WI38 (cell line): ENCODE measurements around the gene CREBBP.

Experiments
- H3K4me3 ChIP-seq: 2 replicates; pipeline ENCODE4 v1.5.1; 2011; ENCODE audit warnings: low read depth, mild to moderate bottlenecking, control low read depth, low read length
- TF ChIP-seq, protein P1 (sequence below): IDR thresholded peaks from 2 replicates; pipeline ENCODE4 v1.5.1; 2012; ENCODE audit warnings: low read depth, mild to moderate bottlenecking, control low read depth, low read length

CREBBP gene

GRCh38 chr16:3773663-3774062 is 106.8 kb downstream of the CREBBP start:
- TF ChIP-seq, protein P1, sequence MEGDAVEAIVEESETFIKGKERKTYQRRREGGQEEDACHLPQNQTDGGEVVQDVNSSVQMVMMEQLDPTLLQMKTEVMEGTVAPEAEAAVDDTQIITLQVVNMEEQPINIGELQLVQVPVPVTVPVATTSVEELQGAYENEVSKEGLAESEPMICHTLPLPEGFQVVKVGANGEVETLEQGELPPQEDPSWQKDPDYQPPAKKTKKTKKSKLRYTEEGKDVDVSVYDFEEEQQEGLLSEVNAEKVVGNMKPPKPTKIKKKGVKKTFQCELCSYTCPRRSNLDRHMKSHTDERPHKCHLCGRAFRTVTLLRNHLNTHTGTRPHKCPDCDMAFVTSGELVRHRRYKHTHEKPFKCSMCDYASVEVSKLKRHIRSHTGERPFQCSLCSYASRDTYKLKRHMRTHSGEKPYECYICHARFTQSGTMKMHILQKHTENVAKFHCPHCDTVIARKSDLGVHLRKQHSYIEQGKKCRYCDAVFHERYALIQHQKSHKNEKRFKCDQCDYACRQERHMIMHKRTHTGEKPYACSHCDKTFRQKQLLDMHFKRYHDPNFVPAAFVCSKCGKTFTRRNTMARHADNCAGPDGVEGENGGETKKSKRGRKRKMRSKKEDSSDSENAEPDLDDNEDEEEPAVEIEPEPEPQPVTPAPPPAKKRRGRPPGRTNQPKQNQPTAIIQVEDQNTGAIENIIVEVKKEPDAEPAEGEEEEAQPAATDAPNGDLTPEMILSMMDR, result no peak
- H3K4me3 ChIP-seq, result no peak overlapping the region

- H3K4me3 ChIP-seq, result no peak overlapping the region
- TF ChIP-seq, protein P1, result no peak
Observed at GRCh38 chr16:3771513-3771912, 109.0 kb downstream of the CREBBP start.

GRCh38 chr16:3770530-3770929 is 110.0 kb downstream of the CREBBP start:
- TF ChIP-seq, protein P1, result no peak
- H3K4me3 ChIP-seq, result no peak overlapping the region

DNA sequence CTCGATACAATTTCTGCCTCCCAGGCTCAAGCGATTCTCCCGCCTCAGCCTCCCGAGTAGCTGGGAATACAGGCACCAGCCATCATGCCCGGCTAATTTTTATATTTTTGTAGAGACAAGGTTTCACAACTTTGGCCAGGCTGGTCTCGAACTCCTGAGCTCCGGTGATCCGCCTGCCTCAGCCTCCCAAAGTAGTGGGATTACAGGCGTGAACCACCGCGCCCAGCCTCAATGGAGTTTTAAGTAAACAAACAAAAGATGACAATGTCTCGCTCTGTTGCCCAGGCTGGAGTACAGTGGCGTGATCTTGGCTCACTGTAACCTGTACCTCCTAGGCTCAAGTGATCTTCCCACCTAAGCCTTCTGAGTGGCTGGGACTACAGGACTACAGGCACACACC is 110.6 kb downstream of the CREBBP start:
- H3K4me3 ChIP-seq, result no peak overlapping the region
- TF ChIP-seq, protein P1, result no peak

- no peak overlapping the region for H3K4me3 ChIP-seq
- TF ChIP-seq, protein P1, result no peak
Observed at GRCh38 chr16:3769013-3769412, 111.5 kb downstream of the CREBBP start.

- TF ChIP-seq, protein P1, result no peak
- H3K4me3 ChIP-seq, result no peak overlapping the region
Observed at GRCh38 chr16:3767333-3767986, 113.1 kb downstream of the CREBBP start.

DNA sequence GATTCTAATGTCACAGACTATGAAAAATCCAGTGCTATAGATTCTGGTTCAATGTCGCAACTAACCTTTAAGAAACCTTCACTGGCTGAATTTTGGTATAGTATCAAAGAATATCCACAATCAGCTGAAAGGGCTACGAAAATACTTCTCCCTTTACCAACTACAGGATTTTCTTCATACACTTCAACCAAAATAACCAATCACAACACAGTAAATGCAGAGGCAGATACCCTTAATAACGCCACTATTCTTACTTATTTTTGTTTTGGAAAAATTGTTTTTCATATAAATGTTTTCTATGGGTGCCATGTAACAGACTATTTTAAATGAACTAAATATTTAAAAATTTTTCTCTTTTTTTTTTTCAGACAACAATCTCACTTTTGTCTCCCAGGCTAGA is 114.3 kb downstream of the CREBBP start:
- H3K4me3 ChIP-seq, result no peak overlapping the region
- TF ChIP-seq, protein P1, result no peak
